PC-3 (cell line): ENCODE results near the gene PRR27.

Experiments
- CTCF ChIP-seq: fragments of 300-600 bp; sonication (generic); conservative IDR thresholded peaks from 2 replicates; pipeline ENCODE4 v1.5.1; 2017; ENCODE audit warnings: antibody characterized with exemption, low read depth, mild to moderate bottlenecking, low read length
- EZH2 ChIP-seq: fragments of 300-600 bp; sonication (generic); IDR thresholded peaks from one replicate; pipeline ENCODE4 v1.6.1; 2017; ENCODE audit warnings: antibody characterized with exemption, mild to moderate bottlenecking, low read length; ENCODE audit not compliant: unreplicated experiment
- EZH2phosphoT487 ChIP-seq: fragments of 300-600 bp; sonication (generic); IDR thresholded peaks from 2 replicates; pipeline ENCODE4 v1.6.1; 2018; ENCODE audit warnings: mild to moderate bottlenecking, antibody characterized with exemption, low read length, borderline replicate concordance

GRCh38 chr4:70133473-70133872 is 20.6 kb upstream of the PRR27 start:
- TF ChIP-seq EZH2phosphoT487 (no peak), EZH2 (no peak), CTCF (no peak)
